ENCODE results near the gene YWHAB. TPM values are rescaled to one million over a fixed set of nuclear protein-coding genes. Genes with fewer than 3 reads are reported as not detected.

YWHAB gene
- total and polyA plus RNA-seq, 2 donors from 2014 or later: 156 to 216 TPM

- Histone ChIP-seq H3K9me3 (ENCODE audit: control insufficient read depth in 2 of 3, insufficient read depth in 1 of 3, low read length in 3 of 3) (no peaks in the 10 kb centered on the region), H3K27me3 (ENCODE audit: control insufficient read depth, insufficient read depth, low read length) (no peaks in the 10 kb centered on the region), H3K27ac (ENCODE audit: low read depth in 2 of 2, low read length in 2 of 2) (no peak overlapping the region), H3K36me3 (ENCODE audit: control insufficient read depth in 2 of 3, insufficient read depth in 3 of 3, low read length in 3 of 3) (peaks cover 0 to 17% (median 0%) of the 10 kb centered on the region in 3 donors), H3K9ac (ENCODE audit: low read length in 3 of 3) (no peak overlapping the region), H3K4me1 (ENCODE audit: control insufficient read depth in 2 of 3, insufficient read depth in 2 of 3, low read depth in 1 of 3, low read length in 3 of 3) (no peaks in the 10 kb centered on the region), H3K4me3 (ENCODE audit: low read length in 3 of 3) (no peak overlapping the region)
- FAIRE-seq (no peak), DNase-seq (no peak)
- intact Hi-C loops (cut with DNase I): no loop called here
- TF ChIP-seq CTCF (IDR thresholded peaks at IDR 0.05; ENCODE audit: borderline replicate concordance, extremely low read depth, insufficient read depth): no peak
These were observed 32.8 kb downstream of the YWHAB start for GRCh38 chr20:44918342-44918741.

- Histone ChIP-seq H3K4me1 (ENCODE audit: control insufficient read depth in 2 of 3, insufficient read depth in 2 of 3, low read depth in 1 of 3, low read length in 3 of 3) (no peaks in the 10 kb centered on the region), H3K36me3 (ENCODE audit: control insufficient read depth in 2 of 3, insufficient read depth in 3 of 3, low read length in 3 of 3) (peaks cover 0 to 14% (median 0%) of the 10 kb centered on the region in 3 donors), H3K9me3 (ENCODE audit: control insufficient read depth in 2 of 3, insufficient read depth in 1 of 3, low read length in 3 of 3) (no peaks in the 10 kb centered on the region), H3K9ac (ENCODE audit: low read length in 3 of 3) (no peak overlapping the region), H3K4me3 (ENCODE audit: low read length in 3 of 3) (no peak overlapping the region), H3K27ac (ENCODE audit: low read depth in 2 of 2, low read length in 2 of 2) (no peak overlapping the region), H3K27me3 (ENCODE audit: control insufficient read depth, insufficient read depth, low read length) (no peaks in the 10 kb centered on the region)
- TF ChIP-seq CTCF (IDR thresholded peaks at IDR 0.05; ENCODE audit: borderline replicate concordance, extremely low read depth, insufficient read depth): no peak
- peak in 1 of 5 donors; percentile 74 for DNase-seq
- no peak for FAIRE-seq
- intact Hi-C loops (cut with DNase I): no loop called here
These were observed 33.3 kb downstream of the YWHAB start for GRCh38 chr20:44918761-44919160.

GRCh38 chr20:44921447-44921846, 35.9 kb downstream of the YWHAB start:
- Histone ChIP-seq H3K4me1 (ENCODE audit: control insufficient read depth in 2 of 3, insufficient read depth in 2 of 3, low read depth in 1 of 3, low read length in 3 of 3) (no peaks in the 10 kb centered on the region), H3K27me3 (ENCODE audit: control insufficient read depth, insufficient read depth, low read length) (no peaks in the 10 kb centered on the region), H3K4me3 (ENCODE audit: low read length in 3 of 3) (no peak overlapping the region), H3K9ac (ENCODE audit: low read length in 3 of 3) (no peak overlapping the region), H3K9me3 (ENCODE audit: control insufficient read depth in 2 of 3, insufficient read depth in 1 of 3, low read length in 3 of 3) (no peaks in the 10 kb centered on the region), H3K27ac (ENCODE audit: low read depth in 2 of 2, low read length in 2 of 2) (no peak overlapping the region), H3K36me3 (ENCODE audit: control insufficient read depth in 2 of 3, insufficient read depth in 3 of 3, low read length in 3 of 3) (peaks cover 0 to 12% (median 0%) of the 10 kb centered on the region in 3 donors)
- TF ChIP-seq CTCF (IDR thresholded peaks at IDR 0.05; ENCODE audit: borderline replicate concordance, extremely low read depth, insufficient read depth): no peak
- intact Hi-C loops (cut with DNase I): no loop called here
- FAIRE-seq: no peak
- DNase-seq: no peak

GRCh38 chr20:44924541-44924940, 39.0 kb downstream of the YWHAB start:
- Histone ChIP-seq H3K9me3 (ENCODE audit: control insufficient read depth in 2 of 3, insufficient read depth in 1 of 3, low read length in 3 of 3) (no peaks in the 10 kb centered on the region), H3K36me3 (ENCODE audit: control insufficient read depth in 2 of 3, insufficient read depth in 3 of 3, low read length in 3 of 3) (peaks cover 0 to 6% (median 0%) of the 10 kb centered on the region in 3 donors), H3K4me1 (ENCODE audit: control insufficient read depth in 2 of 3, insufficient read depth in 2 of 3, low read depth in 1 of 3, low read length in 3 of 3) (no peaks in the 10 kb centered on the region), H3K9ac (ENCODE audit: low read length in 3 of 3) (no peak overlapping the region), H3K4me3 (ENCODE audit: low read length in 3 of 3) (no peak overlapping the region), H3K27me3 (ENCODE audit: control insufficient read depth, insufficient read depth, low read length) (no peaks in the 10 kb centered on the region), H3K27ac (ENCODE audit: low read depth in 2 of 2, low read length in 2 of 2) (no peak overlapping the region)
- no peak for DNase-seq
- intact Hi-C loops (cut with DNase I): no loop called here
- FAIRE-seq: no peak
- TF ChIP-seq CTCF (IDR thresholded peaks at IDR 0.05; ENCODE audit: borderline replicate concordance, extremely low read depth, insufficient read depth): no peak
